HG03432 (cell line): ENCODE results near the gene GPR173.

Experiments
- ATAC-seq: cut with Tn5 transposase; IDR thresholded peaks from one replicate; pipeline ENCODE4 v1.9.1; 2021; ENCODE audit warnings: mild to moderate bottlenecking, moderate library complexity; ENCODE audit not compliant: unreplicated experiment

Gene GPR173, protein sequence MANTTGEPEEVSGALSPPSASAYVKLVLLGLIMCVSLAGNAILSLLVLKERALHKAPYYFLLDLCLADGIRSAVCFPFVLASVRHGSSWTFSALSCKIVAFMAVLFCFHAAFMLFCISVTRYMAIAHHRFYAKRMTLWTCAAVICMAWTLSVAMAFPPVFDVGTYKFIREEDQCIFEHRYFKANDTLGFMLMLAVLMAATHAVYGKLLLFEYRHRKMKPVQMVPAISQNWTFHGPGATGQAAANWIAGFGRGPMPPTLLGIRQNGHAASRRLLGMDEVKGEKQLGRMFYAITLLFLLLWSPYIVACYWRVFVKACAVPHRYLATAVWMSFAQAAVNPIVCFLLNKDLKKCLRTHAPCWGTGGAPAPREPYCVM

DNA sequence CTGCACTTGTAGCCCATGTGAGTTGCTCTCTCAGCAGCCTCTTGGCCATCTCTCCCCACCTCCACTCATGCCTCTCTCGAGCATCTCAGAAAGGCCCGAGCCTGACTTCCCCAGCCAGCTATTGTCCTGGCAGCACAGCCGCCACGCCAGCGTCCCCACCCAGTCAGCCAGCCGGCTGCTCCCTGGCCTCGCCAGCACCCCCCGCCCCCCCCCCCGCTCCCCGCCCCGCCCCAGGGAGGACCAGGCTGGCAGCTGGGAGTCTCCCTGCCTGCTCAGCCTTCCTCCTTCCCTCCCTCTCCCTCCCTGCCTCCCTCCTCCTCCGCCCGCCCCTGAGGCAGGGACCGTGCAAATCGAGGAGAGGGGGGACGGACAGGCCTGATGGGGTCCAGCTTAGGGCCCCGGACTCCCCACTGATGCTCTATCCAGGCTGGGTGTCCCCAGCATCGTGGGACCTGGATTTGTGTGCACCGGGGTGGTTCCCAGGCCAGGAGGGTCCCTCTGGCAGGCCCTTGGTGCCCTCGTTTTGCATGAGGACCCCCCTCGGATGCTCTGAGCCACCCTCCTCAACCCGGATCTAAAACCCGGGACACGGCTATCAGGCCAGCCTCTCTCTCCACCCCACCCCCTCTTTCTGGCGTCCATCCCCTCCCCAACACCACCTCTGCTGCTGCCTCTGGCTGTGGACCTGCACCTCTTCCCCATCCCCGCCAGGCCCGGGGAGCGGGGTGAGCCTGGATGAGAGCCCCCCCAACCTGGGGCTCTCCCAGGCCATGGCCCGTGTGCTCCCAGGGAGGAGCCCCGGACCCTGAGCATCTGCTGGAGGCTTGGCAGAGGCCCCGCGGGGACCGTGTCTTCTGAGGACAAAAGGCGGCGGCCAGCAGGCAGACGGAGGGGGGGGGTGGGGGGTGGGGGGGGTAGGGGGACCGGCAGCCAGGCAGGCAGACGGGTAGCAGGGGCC lies at the start of gene GPR173:
Gene GPR173, plus strand, starts transcription at position 621 of the 958 bp plus-strand sequence. CDS start 27,833 bp downstream, outside the sequence.
- no peak for ATAC-seq

- no peak for ATAC-seq
Measured at GRCh38 chrX:53000447-53001135, 48.0 kb upstream of the GPR173 start.

DNA sequence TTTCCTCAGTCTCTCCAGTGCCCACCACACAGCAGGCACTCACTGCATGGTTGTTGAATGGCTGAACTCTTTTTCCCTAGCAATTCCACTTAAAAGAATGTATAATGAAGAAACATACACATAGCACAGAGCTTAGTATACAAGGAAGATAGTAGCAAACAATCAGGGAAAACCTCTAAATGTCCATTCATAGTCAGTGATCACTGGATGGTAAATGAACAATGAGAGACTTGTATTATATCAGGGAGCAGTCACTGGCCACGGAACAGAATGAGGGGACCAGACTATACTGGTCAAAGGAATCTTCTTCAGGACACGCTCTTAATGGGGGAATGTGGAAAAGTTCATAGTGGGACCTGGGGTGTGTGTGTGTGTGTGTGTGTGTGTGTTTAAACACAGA lies 46.6 kb upstream of the GPR173 start:
- ATAC-seq: no peak

GRCh38 chrX:53003111-53003510 lies 45.5 kb upstream of the GPR173 start:
- ATAC-seq: no peak

DNA sequence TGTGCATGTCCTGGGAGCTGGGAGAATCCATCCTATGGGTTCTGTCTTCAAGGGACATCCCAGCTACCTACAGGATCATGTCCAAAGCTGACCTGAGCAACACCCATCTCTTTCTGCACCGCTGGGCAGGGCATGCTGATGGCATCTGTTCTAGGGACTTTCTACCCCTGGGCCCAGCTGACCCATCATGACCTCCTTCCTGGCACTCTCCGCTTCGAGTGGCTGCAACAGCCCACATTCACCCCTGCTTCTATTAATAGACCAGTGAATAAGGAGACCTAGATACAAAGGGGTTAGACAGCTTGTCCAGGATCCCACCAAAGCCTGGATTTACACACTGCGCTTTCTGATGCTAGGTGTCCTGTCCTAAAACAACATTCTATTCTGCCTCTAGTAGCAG lies 44.6 kb upstream of the GPR173 start:
- ATAC-seq: no peak

DNA sequence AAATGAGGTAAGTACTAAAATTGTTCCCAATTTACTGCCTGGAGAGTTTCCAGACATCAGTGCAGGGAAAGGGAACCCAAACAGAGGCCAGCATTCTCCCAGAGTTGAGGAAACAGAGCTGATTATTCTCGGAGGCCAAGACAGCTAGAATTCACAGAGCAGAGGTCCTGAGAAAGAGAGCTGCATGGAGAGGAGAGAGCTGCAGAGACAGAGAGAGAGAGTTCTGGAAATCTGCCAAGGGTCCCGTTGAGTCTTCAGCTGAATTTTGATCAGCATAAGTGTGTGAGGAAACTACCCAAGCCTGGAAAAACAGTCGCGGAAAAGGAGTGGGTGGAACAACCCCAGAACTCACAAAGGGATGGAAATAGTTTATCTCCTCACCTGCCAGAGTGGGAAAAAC lies 43.8 kb upstream of the GPR173 start:
- no peak for ATAC-seq

- ATAC-seq: no peak
Measured at GRCh38 chrX:53005327-53005726, 43.3 kb upstream of the GPR173 start.

- no peak for ATAC-seq
Measured at GRCh38 chrX:53009032-53009431, 39.6 kb upstream of the GPR173 start.

- no peak for ATAC-seq
Measured at GRCh38 chrX:53013291-53013690, 35.3 kb upstream of the GPR173 start.

GRCh38 chrX:53018627-53019026 lies 30.0 kb upstream of the GPR173 start:
- no peak for ATAC-seq

DNA sequence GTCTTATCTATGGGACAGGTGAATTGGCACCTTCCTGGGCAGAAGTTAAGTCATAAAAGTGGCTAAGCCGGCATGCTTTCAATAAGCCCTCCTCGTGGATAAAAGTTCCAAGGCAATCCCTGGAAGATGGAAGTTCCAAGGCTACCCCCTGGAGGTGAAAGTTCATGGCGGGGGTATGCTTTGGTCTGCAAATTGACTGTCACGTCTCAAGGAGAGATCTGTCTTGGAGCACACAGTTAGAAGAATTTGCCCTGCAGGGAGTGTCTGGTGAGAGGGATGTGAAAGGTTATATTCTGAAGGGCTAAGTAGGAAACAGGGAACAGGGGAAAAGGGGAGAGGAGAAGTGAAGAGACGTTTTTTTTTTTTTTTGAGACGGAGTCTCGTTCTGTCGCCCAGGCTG lies 26.2 kb upstream of the GPR173 start:
- no peak for ATAC-seq

DNA sequence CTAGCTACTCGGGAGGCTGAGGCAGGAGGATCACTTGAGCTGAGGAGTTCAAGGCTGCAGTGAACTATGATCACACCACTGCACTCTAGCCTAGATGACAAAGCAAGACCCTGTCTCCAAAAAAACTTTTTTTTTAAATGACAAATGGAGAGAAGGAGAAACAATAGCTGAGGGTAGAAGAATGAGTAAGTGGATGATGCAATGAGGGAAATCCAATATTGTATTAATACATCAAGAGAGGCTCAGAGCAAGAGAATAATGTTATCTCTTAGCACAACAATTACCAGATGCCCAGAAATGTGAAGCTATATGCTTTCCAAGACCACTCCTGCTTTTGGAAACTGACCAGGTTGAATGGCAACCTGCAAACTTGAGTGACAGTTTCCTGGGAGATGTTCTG lies 19.9 kb upstream of the GPR173 start:
- ATAC-seq: no peak

GRCh38 chrX:53031380-53031779 lies 17.2 kb upstream of the GPR173 start:
- no peak for ATAC-seq

DNA sequence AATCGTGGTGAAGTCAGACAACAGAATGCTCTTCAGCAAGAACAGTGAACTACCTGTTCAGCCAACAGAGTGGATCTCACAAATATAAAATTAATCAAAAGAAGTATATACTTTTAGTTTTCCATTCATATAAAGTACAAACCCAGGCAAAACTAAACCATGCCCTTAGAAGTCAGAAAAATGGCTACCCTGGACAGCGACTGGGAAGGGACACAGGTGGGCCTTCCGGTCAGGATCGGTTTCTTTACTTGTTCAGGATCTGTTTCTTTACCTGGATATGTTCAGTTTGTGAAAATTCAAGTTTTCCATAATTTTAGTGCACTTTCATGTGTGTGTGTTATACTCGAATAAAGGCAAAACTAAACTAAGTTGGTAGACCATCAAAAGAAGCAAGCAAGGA lies 12.4 kb upstream of the GPR173 start:
- ATAC-seq: no peak

- ATAC-seq: no peak
Measured at GRCh38 chrX:53039236-53039635, 9.4 kb upstream of the GPR173 start.

DNA sequence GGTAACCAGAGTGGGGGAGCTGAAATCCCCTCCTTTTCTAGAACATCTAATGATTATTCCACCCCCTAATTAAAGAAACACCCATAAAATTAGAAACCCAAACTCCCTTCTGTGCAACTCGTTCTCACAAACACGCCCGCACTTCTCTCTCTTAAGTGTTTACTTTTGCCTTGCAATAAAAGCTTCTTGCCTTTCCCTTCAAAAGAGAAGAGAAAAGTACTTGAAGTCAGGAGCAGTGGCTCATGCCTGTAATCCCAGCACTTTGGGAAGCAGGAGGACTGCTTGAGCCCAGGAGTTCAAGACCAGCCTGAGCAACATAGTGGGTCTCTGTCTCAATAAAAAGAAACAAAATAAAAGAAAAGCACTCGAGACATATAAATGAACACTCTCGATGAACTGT lies 3.6 kb upstream of the GPR173 start:
- no peak for ATAC-seq

DNA sequence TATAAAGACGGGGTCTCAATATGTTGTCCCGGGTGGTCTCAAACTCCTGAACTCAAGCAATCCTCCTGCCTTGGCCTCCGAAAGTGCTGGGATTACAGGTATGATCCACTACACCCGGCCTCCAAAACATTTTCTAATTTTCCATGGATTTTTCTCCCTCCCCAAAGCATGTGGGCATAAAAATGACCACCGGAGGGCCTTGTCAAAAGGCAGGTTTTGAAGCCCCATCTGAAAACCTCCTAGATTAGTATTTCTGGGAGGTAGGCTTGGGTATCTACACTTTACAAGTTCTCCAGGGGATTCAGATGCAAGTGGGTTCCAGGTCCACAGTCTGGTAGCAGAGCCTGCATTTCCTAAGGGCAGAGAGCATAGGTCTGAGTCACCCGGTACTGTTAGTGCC lies 1.4 kb upstream of the GPR173 start:
- ATAC-seq: no peak

DNA sequence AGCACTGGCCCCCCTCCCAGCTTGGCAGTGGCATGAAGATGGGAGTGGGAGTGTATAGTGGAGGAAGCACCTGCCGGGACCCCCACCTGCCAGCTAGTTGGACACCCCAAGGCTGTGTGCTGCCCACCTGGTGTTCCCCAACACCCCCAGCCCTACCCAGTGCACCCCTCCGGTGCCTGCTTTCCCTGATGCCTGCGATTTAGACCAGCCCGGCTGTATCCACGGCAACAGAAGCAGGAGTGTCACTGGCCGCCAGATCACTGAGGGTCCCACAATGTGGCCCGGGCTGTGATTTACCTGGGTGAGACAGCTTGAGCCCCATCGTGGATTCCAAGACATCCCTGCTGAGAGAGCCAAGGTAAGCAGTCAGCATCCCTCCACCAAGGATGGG lies 533 bp downstream of the GPR173 start:
- no peak for ATAC-seq

DNA sequence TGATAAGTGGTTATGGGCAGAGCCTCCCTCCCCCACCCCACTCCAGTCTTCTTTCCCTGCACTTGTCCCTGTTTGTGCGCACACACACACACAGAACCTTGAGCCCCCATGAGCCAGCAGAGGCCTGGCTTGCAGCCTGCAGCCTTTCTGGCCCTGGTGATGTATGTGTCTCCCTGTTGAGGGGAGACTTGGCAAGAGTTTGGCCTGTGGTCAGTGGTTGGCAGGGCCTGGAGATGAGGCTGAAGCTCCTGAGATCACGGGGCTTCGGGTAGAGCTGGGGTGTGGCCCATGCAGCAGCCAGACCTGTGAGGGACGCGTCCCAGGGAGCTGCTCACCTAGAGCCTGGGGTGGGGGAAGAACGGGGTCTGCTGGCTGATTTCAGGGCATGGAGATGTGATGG lies 2.3 kb downstream of the GPR173 start:
- ATAC-seq: no peak

DNA sequence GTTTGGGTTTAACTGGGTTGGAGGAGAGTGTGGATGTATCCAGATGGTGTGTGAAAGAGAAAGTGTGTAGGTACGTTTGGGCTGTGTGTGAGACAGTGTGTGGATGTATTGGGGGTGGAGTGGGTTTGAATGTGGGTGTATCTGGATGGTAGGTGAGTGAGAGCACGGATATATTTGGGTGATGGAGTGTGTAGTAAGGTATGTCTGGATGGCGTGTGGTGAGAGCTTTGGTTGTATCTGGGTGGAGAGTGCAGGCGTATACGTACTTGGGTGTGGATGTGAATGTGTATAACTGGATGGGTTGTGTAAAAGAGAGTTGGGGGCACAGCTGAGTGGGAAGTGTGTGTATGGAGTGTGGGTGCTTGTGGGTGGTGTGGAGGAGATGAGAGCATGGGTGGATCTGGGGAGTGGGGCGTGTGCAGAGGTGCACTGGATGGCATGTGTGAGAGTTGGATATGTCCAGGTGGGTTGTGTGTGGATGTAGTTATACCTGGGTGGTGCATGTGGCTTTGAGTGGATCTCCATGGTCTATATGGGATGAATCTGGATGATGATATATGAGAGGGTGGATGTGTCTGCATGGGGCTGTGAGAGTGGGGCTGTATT lies 6.8 kb downstream of the GPR173 start:
- ATAC-seq: no peak

- no peak for ATAC-seq
Measured at GRCh38 chrX:53056292-53056691, 7.7 kb downstream of the GPR173 start.
